Tibial artery (tissue), 4 donors: Measurements from ENCODE around the gene PLA2G2D.
A peak's percentile ranks its signal among the peaks of the same experiment; 100 is the strongest.

Source experiments
- DNase-seq, 2 donors: peaks; one replicate each; pipeline ENCODE4 v3.0.0-alpha.2; 2019
- H3K27ac ChIP-seq, 2 donors: fragments of 200-600 bp; sonication (generic) in 1 of 2; 1 replicate in 1 of 2; 2 replicates in 1 of 2; pipeline ENCODE4 v1.5.1; 2018 to 2019; ENCODE audit warnings: mild to moderate bottlenecking in 1 of 2
- H3K27me3 ChIP-seq, 2 donors: fragments of 200-600 bp; sonication (generic) in 1 of 2; one replicate each; pipeline versions ENCODE4 v1.5.1 to v1.6.0; 2016 to 2019
- H3K36me3 ChIP-seq, 3 donors: fragments of 200-600 bp; sonication (generic) in 2 of 3; one replicate each; pipeline ENCODE4 v1.5.1; 2016 to 2019; ENCODE audit warnings: mild to moderate bottlenecking in 2 of 3
- H3K4me1 ChIP-seq, 4 donors: fragments of 200-600 bp; sonication (generic) in 2 of 4; 1 replicate in 3 of 4; 2 replicates in 1 of 4; pipeline ENCODE4 v1.5.1; 2016 to 2019
- H3K4me3 ChIP-seq, 2 donors: fragments of 200-600 bp; sonication (generic) in 1 of 2; 1 replicate in 1 of 2; 2 replicates in 1 of 2; pipeline ENCODE4 v1.5.1; 2018 to 2019; ENCODE audit warnings: mild to moderate bottlenecking in 2 of 2
- H3K9me3 ChIP-seq, 3 donors: fragments of 200-600 bp; sonication (generic) in 1 of 3; one replicate each; pipeline ENCODE4 v1.5.1; 2016 to 2019
- intact Hi-C: fragments of 100-400 bp; cut with DNase I; formaldehyde crosslinking; loops from one replicate; pipeline ENCODE4 v1.15.0; 2023; ENCODE audit warnings: low total_unique reads
- TF ChIP-seq, protein P1 (sequence below), 2 experiments: fragments of 200-600 bp in 1 of 2; fragments of 450-650 bp in 1 of 2; IDR thresholded peaks; one replicate each; pipeline ENCODE4 v1.5.1; 2017 to 2019; ENCODE audit warnings: antibody characterized with exemption in 2 of 2, mild to moderate bottlenecking in 1 of 2, moderate library complexity in 1 of 2

The PLA2G2D gene

GRCh38 chr1:20152599-20152930 is 33.2 kb upstream of the PLA2G2D start:
- intact Hi-C loops = loop anchor here (1.0 to 5.0 kb wide), 2 partner anchors 175 to 233 kb away; partner anchors contain the start of gene PLA2G2A
- DNase-seq = no peak
- Histone ChIP-seq H3K9me3 (peaks cover 0 to 1% (median 0%) of the 10 kb centered on the region in 3 donors), H3K36me3 (no peaks in the 10 kb centered on the region), H3K4me1 (peaks cover 0 to 14% (median 8%) of the 10 kb centered on the region in 4 donors), H3K4me3 (peak overlapping the region in 1 of 2 donors; percentile 36), H3K27me3 (peaks cover 0 to 42% of the 10 kb centered on the region in 2 donors), H3K27ac (no peak overlapping the region)
- TF ChIP-seq, protein P1, sequence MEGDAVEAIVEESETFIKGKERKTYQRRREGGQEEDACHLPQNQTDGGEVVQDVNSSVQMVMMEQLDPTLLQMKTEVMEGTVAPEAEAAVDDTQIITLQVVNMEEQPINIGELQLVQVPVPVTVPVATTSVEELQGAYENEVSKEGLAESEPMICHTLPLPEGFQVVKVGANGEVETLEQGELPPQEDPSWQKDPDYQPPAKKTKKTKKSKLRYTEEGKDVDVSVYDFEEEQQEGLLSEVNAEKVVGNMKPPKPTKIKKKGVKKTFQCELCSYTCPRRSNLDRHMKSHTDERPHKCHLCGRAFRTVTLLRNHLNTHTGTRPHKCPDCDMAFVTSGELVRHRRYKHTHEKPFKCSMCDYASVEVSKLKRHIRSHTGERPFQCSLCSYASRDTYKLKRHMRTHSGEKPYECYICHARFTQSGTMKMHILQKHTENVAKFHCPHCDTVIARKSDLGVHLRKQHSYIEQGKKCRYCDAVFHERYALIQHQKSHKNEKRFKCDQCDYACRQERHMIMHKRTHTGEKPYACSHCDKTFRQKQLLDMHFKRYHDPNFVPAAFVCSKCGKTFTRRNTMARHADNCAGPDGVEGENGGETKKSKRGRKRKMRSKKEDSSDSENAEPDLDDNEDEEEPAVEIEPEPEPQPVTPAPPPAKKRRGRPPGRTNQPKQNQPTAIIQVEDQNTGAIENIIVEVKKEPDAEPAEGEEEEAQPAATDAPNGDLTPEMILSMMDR (IDR thresholded peaks at IDR 0.05) = no peak

DNA sequence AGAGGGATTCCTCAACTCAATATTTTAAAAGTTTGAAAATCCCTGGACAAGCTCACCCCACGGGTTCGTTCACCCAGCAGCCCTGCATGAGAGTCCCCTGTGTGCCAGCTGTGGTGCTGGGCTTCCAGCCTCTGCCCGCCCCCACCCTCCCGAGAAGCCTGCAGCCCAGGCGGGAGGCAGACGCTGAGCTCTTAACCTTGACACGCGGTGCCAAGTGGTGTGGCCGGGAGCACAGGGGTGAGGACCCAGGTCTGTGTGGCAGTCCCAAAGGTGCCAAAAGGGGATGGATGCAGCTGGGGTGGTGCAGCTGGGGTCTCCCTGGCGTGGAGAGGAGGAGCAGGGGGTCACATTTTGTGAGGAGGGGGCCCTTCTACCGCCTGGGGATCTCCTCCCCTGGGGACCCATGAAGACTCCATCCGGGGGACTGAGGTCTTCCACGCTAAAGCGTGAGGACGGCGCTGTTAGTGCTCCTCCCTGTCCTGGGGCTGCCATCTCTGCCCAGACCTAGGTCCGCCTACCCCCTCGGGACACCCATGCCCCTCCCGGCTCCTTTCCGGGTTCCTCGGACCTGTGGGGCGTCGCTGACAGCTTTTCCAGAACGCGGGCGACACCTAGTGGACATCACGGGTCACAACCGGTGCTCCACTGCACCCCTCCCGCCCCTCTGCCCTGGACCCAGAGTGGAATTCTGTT is 32.7 kb upstream of the PLA2G2D start:
- H3K4me1 ChIP-seq = peaks cover 0 to 14% (median 8%) of the 10 kb centered on the region in 4 donors
- no peak overlapping the region for H3K27ac ChIP-seq
- TF ChIP-seq, protein P1 (IDR thresholded peaks at IDR 0.05) = peak; percentile 90 to 92
- no peaks in the 10 kb centered on the region for H3K9me3 ChIP-seq
- intact Hi-C loops = loop anchor here (1.0 to 5.0 kb wide), 2 partner anchors 175 to 233 kb away; partner anchors contain the start of gene PLA2G2A
- peaks cover 0 to 42% of the 10 kb centered on the region in 2 donors for H3K27me3 ChIP-seq
- H3K36me3 ChIP-seq = no peaks in the 10 kb centered on the region
- H3K4me3 ChIP-seq = peak overlapping the region in 1 of 2 donors; percentile 36
- DNase-seq = peak; percentile 74 to 81

GRCh38 chr1:20150969-20151368 is 31.6 kb upstream of the PLA2G2D start:
- no peak for DNase-seq
- no peaks in the 10 kb centered on the region for H3K36me3 ChIP-seq
- TF ChIP-seq, protein P1 (IDR thresholded peaks at IDR 0.05) = no peak
- intact Hi-C loops = loop anchor here (5.0 kb wide), 1 partner anchor 174 kb away; the partner anchor contains the start of gene PLA2G2A
- H3K4me1 ChIP-seq = peaks cover 0 to 14% (median 8%) of the 10 kb centered on the region in 4 donors
- no peaks in the 10 kb centered on the region for H3K9me3 ChIP-seq
- peaks cover 0 to 42% of the 10 kb centered on the region in 2 donors for H3K27me3 ChIP-seq
- no peak overlapping the region for H3K4me3 ChIP-seq
- no peak overlapping the region for H3K27ac ChIP-seq

GRCh38 chr1:20150326-20150705 is 31.0 kb upstream of the PLA2G2D start:
- intact Hi-C loops = loop anchor here (5.0 kb wide), 1 partner anchor 173 kb away; the partner anchor contains the start of gene PLA2G2A

DNA sequence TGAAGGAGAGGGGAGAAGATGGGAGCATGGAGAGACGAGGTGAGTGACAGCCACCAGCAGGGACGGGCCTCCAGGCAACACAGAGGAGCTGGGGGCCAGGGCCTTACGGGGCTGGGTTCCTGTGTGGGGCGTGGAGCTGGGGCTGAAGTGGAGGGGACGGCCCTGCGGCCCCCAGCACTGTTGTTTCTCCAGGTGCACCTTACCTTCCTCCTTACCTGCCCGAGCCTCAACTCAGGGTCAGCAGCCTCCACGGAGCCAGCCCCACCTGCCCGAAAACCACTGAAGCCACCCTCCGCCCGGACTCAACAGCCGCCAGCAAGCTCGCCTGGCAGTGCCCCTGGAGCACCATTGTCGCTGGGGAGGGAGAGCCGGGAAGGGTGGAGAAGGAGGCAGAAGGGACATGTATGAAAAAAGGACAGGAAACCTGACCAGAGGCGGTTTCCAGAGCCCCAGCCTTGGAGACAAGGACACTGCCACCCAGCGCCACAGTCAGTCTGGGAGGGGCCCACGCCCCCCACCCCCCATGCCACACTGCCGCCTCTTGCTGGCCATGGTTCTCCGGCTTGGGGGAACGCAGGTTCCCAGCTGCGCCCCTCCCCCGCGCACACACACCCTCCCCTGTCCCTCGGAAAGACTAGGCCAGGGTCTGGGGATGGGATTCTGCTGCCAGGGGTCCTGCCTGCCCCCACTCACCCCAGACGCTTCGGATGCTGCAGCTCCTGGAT is 30.4 kb upstream of the PLA2G2D start:
- H3K36me3 ChIP-seq = no peaks in the 10 kb centered on the region
- TF ChIP-seq, protein P1 (IDR thresholded peaks at IDR 0.05) = no peak
- no peak for DNase-seq
- H3K4me1 ChIP-seq = peaks cover 0 to 14% (median 8%) of the 10 kb centered on the region in 4 donors
- no peak overlapping the region for H3K4me3 ChIP-seq
- H3K27me3 ChIP-seq = peaks cover 0 to 42% of the 10 kb centered on the region in 2 donors
- no peak overlapping the region for H3K27ac ChIP-seq
- intact Hi-C loops = loop anchor here (5.0 kb wide), 1 partner anchor 172 kb away; the partner anchor contains the start of gene PLA2G2A
- no peaks in the 10 kb centered on the region for H3K9me3 ChIP-seq

More at GRCh38 chr1:20150326-20150705, 31.0 kb upstream of the PLA2G2D start:
- no peaks in the 10 kb centered on the region for H3K36me3 ChIP-seq
- no peak overlapping the region for H3K4me3 ChIP-seq
- TF ChIP-seq, protein P1 (IDR thresholded peaks at IDR 0.05) = no peak
- H3K9me3 ChIP-seq = no peaks in the 10 kb centered on the region
- peaks cover 0 to 14% (median 8%) of the 10 kb centered on the region in 4 donors for H3K4me1 ChIP-seq
- peaks cover 0 to 42% of the 10 kb centered on the region in 2 donors for H3K27me3 ChIP-seq
- no peak for DNase-seq
- H3K27ac ChIP-seq = no peak overlapping the region
